Thyroid gland (tissue), 4 donors: ENCODE measurements around the gene ATG16L1.

Source experiments
- CTCF ChIP-seq, 6 experiments: fragments of 200-600 bp in 3 of 6; fragments of 450-650 bp in 3 of 6; sonication (generic) in 3 of 6; IDR thresholded peaks; one replicate each; pipeline ENCODE4 v1.5.1; 2016 to 2019; ENCODE audit warnings: antibody characterized with exemption in 6 of 6, mild to moderate bottlenecking in 2 of 6, inconsistent platforms in 1 of 6, moderate library complexity in 1 of 6
- POLR2A ChIP-seq, 2 donors: fragments of 450-650 bp; IDR thresholded peaks; one replicate each; pipeline ENCODE4 v1.6.1; 2017; ENCODE audit warnings: antibody characterized with exemption in 2 of 2, mild to moderate bottlenecking in 2 of 2, moderate library complexity in 1 of 2

DNA sequence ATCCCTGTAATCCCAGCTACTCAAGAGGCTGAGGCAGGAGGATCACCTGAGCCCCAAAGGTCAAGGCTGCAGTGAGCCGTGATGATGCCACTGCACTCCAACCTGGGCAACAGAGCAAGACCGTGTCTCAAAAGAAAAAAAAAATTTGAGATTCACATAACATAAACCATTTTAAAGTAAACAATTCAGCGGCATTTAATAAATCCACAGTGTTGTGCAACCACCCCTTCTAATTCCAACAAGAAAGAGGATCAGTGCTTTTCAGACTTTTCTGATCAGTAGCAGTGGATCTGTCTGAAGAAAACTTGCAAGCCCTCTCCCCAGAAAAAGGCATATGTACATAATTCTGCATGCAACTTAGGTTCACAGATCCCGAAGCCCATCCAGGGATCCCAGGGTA, 48.9 kb downstream of the ATG16L1 start:
- TF ChIP-seq CTCF (IDR thresholded peaks at IDR 0.05), result no peak
- no peak for TF ChIP-seq POLR2A (IDR thresholded peaks at IDR 0.05)
